Aorta (tissue), 5 donors: ENCODE measurements around the gene CACNA2D4. TPM values are rescaled to one million over a fixed set of nuclear protein-coding genes. Genes with fewer than 3 reads are reported as not detected.
"Not testable (repeated sequence)": the region's sequence is repeated elsewhere in the genome, so short reads cannot be mapped to it uniquely, and the experiment has no call there.

Source experiments
- ATAC-seq: fragments of 200-7000 bp; cut with Tn5 transposase; one replicate; pipeline ENCODE4 v1.9.1; 2022; ENCODE audit warnings: moderate library complexity; ENCODE audit not compliant: low FRiP score
- DNase-seq, 2 donors: peaks; one replicate each; pipeline ENCODE4 v3.0.0-alpha.2; 2020
- H3K27ac ChIP-seq, 2 donors: one replicate each; pipeline ENCODE4 v1.5.1; 2013; ENCODE audit warnings: low read length in 2 of 2, mild to moderate bottlenecking in 2 of 2, moderate library complexity in 2 of 2, control low read depth in 1 of 2, inconsistent platforms in 1 of 2, low read depth in 1 of 2
- H3K27me3 ChIP-seq, 2 donors: one replicate each; pipeline ENCODE4 v1.6.1; 2013; ENCODE audit warnings: control low read depth in 1 of 2, low read length in 1 of 2, mild to moderate bottlenecking in 1 of 2, moderate library complexity in 1 of 2; ENCODE audit not compliant: insufficient read depth in 2 of 2, control insufficient read depth in 1 of 2
- H3K36me3 ChIP-seq, 2 donors: one replicate each; pipeline ENCODE4 v1.6.1; 2013; ENCODE audit warnings: control low read depth in 1 of 2, low read length in 1 of 2, mild to moderate bottlenecking in 1 of 2; ENCODE audit not compliant: insufficient read depth in 2 of 2, control insufficient read depth in 1 of 2
- H3K4me1 ChIP-seq, 2 donors: one replicate each; pipeline ENCODE4 v1.6.1; 2013; ENCODE audit warnings: low read length in 2 of 2, control low read depth in 1 of 2, mild to moderate bottlenecking in 1 of 2, moderate library complexity in 1 of 2; ENCODE audit not compliant: insufficient read depth in 2 of 2, control insufficient read depth in 1 of 2
- H3K4me3 ChIP-seq, 2 donors: one replicate each; pipeline ENCODE4 v1.5.1; 2013; ENCODE audit warnings: low read length in 2 of 2, control low read depth in 1 of 2, mild to moderate bottlenecking in 1 of 2
- H3K9me3 ChIP-seq: one replicate; pipeline ENCODE4 v1.6.1; 2013; ENCODE audit warnings: mild to moderate bottlenecking, low read length; ENCODE audit not compliant: control insufficient read depth
- WGBS, 2 donors: extraction: QIAGEN DNeasy Blood & Tissue Kit; methylation state at CpG; one replicate each; pipeline ENCODE4 v1.1.7; 2013; 5-methylcytosine and 5-hydroxymethylcytosine counted together
- intact Hi-C, 2 donors: fragments of 100-400 bp; cut with DNase I; formaldehyde crosslinking; loops; one replicate each; pipeline versions ENCODE4 v1.14.2 to v1.15.0; 2022
- polyA plus RNA-seq, 2 donors: library from polyadenylated mRNA; stranded (reverse); fragments of 200-250 nt; gene quantifications; one replicate each; pipeline ENCODE4 v1.2.3, GENCODE V29; 2013
- total RNA-seq, 2 donors: library from RNA; stranded (reverse); fragmentation: NEBNext Ultra II Directional; extraction: Animal tissue kit (Norgen Biotek cat#: 25700); gene quantifications; one replicate each; pipeline ENCODE4 v1.2.1, GENCODE V29; 2021
- donor health status: healthy with polysubstance abuse.
- donor health status: Bipolar disorder and iron deficiency.
- donor health status: DM: no; HTN: no; CAD: no.
- donor health status: DM: no; HTN: no; CAD: no.
- donor health status: DM: yes; HTN: yes; CAD: no.

Gene CACNA2D4
- total and polyA plus RNA-seq, 4 donors: 0.88 to 9.7 (median 4.6) TPM

GRCh38 chr12:1948883-1949282 is 30.4 kb upstream of the CACNA2D4 start:
- Histone ChIP-seq H3K4me1 (no peaks in the 10 kb centered on the region), H3K27me3 (no peaks in the 10 kb centered on the region), H3K36me3 (peaks cover 3 to 7% of the 10 kb centered on the region in 2 donors), H3K4me3 (no peak overlapping the region), H3K27ac (no peak overlapping the region), H3K9me3 (no peaks in the 10 kb centered on the region)
- DNase-seq (no peak), ATAC-seq (no peak)
- 95 to 98% methylated on average over 10 to 11 of the region's 11 CpGs for WGBS, 2 donors
- intact Hi-C loops: no loop called here

DNA sequence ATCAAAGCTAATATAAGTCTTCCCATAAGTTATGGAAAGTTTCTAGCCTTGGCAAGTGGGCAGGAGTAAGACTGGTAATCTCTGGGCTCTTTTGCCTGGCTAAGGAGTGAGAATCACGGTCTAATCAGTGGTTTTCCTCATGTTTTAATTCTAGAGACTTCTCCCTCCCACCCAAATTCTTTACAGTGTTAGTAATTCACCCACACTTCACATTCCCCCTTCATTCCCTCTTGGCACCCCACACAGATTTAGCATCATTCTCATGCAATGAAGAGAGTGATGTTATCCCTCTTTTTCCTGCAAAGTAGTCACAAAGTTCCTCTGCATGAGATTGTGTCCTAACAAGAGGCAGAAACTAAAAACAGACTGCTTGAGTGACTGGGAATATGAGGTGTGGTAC is 28.6 kb upstream of the CACNA2D4 start:
- Histone ChIP-seq H3K27ac (no peak overlapping the region), H3K27me3 (no peaks in the 10 kb centered on the region), H3K4me3 (no peak overlapping the region), H3K4me1 (no peaks in the 10 kb centered on the region), H3K9me3 (no peaks in the 10 kb centered on the region), H3K36me3 (peaks cover 3 to 5% of the 10 kb centered on the region in 2 donors)
- ATAC-seq (no peak), DNase-seq (no peak)
- 0 to 10% methylated on average over 1 of the region's 1 CpG for WGBS, 2 donors
- intact Hi-C loops: no loop called here

DNA sequence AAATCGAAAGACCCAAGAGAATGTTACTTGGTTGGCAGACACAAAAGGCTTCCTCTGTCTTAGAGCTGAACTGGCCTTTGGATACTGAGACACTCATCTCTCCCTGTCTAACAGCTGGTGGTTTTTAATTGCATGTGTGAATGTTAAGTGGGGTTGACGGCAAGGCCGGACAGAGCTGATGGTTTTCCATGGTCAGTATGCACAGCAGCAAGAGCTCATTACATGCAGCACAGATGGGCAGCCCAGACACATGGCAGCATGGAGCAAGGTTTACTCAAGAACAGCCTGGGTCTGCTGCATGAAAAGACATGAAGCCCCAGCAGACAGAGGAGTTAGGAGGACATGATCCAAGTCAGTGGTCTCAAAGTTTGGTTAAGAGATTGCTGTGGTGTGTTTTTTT is 27.8 kb upstream of the CACNA2D4 start:
- H3K4me3 ChIP-seq: no peak overlapping the region
- no peak overlapping the region for H3K27ac ChIP-seq
- intact Hi-C loops: no loop called here
- DNase-seq (no peak), ATAC-seq (no peak)
- H3K27me3 ChIP-seq: no peaks in the 10 kb centered on the region
- no peaks in the 10 kb centered on the region for H3K4me1 ChIP-seq
- no peaks in the 10 kb centered on the region for H3K9me3 ChIP-seq
- WGBS, 2 donors: 93 to 95% methylated on average over 3 of the region's 3 CpGs
- H3K36me3 ChIP-seq: peaks cover 3 to 5% of the 10 kb centered on the region in 2 donors

- not testable (repeated sequence) for H3K4me1 ChIP-seq
Observed at GRCh38 chr12:1945502-1945901, 27.1 kb upstream of the CACNA2D4 start.

GRCh38 chr12:1939801-1940607 is 21.6 kb upstream of the CACNA2D4 start:
- no peak overlapping the region for H3K27ac ChIP-seq
- ATAC-seq (peak; percentile 92), DNase-seq (peak; percentile 92 to 97)
- no peaks in the 10 kb centered on the region for H3K4me1 ChIP-seq
- no peaks in the 10 kb centered on the region for H3K27me3 ChIP-seq
- WGBS, 2 donors: 22 to 26% methylated on average over 16 of the region's 16 CpGs
- H3K4me3 ChIP-seq: no peak overlapping the region
- H3K9me3 ChIP-seq: no peaks in the 10 kb centered on the region
- intact Hi-C loops: loop anchor here (1.0 to 5.0 kb wide), 5 partner anchors 97 to 308 kb away; no protein-coding TSS in a partner anchor
- peaks cover 0 to 3% of the 10 kb centered on the region in 2 donors for H3K36me3 ChIP-seq

More at GRCh38 chr12:1945502-1945901, 27.1 kb upstream of the CACNA2D4 start:
- 92 to 98% methylated on average over 5 of the region's 5 CpGs for WGBS, 2 donors
- H3K27ac ChIP-seq, ATAC-seq, H3K9me3 ChIP-seq, DNase-seq, intact Hi-C loops, H3K27me3 ChIP-seq, H3K36me3 ChIP-seq, H3K4me3 ChIP-seq: not testable (repeated sequence)

DNA sequence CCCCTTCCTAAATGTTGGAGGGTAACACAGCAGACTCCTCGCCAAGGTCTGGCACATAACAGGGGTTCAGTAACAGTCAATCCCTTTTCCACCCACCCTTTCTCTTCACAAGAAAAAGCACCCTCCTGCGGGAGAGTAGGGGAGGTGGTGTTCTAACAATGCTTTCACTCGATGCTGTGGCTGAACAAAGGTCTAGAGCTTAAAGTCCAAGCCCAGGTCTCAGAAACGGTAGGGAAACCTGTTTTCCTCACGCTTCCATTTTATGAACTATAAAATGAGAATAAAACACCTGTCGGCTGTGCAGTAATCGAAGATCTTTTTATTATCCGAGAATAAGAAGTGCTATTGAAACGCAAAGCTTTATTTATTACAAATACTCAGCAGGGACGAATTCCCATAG is 20.9 kb upstream of the CACNA2D4 start:
- H3K36me3 ChIP-seq: peaks cover 0 to 3% of the 10 kb centered on the region in 2 donors
- DNase-seq: no peak
- no peaks in the 10 kb centered on the region for H3K4me1 ChIP-seq
- no peaks in the 10 kb centered on the region for H3K9me3 ChIP-seq
- intact Hi-C loops: loop anchor here (5.0 kb wide), 4 partner anchors 98 to 307 kb away; no protein-coding TSS in a partner anchor
- H3K27ac ChIP-seq: no peak overlapping the region
- H3K4me3 ChIP-seq: no peak overlapping the region
- H3K27me3 ChIP-seq: no peaks in the 10 kb centered on the region
- 58 to 59% methylated on average over 10 of the region's 10 CpGs for WGBS, 2 donors
- no peak for ATAC-seq

DNA sequence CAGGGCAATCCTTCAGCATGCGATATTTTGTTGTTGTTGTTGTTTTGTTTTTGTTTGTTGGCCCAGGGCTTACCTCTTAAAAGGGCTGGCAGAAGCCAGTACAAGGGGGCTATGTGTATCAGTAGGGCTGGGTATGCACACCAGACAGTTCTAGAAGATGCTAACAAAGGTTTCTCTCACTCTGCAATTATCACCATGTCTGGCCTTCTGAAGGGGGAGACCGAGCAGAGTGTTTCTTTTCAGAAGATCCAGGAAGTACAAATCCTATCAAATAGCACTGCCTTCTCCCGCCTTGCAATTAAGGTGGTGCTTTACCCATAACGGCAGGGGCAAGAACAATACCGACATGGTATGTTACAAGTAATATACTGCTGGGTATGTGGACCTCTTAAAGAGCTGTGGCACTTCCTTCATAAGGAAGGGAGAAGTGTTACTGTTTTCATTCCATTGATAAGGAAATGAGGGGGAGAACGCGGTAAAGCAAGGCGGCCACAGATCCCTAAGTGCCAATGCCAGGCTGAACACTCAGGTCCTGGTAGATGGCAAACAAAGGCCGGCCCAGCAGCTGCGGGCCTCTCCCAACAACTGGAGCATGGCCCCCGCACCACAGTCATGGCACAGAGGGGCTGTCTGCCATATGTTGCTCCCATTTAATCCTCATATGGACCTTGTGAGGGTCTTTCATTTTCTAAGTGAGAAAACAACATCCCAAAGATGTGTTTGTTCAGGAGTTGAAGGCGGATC is 19.2 kb upstream of the CACNA2D4 start:
- no peak overlapping the region for H3K4me3 ChIP-seq
- H3K9me3 ChIP-seq: no peaks in the 10 kb centered on the region
- no peaks in the 10 kb centered on the region for H3K4me1 ChIP-seq
- no peaks in the 10 kb centered on the region for H3K27me3 ChIP-seq
- ATAC-seq (no peak), DNase-seq (no peak)
- intact Hi-C loops: loop anchor here (5.0 kb wide), 4 partner anchors 100 to 305 kb away; no protein-coding TSS in a partner anchor
- peaks cover 0 to 3% of the 10 kb centered on the region in 2 donors for H3K36me3 ChIP-seq
- WGBS, 2 donors: 83 to 89% methylated on average over 12 of the region's 12 CpGs
- peak overlapping the region; percentile 18 to 91 for H3K27ac ChIP-seq

DNA sequence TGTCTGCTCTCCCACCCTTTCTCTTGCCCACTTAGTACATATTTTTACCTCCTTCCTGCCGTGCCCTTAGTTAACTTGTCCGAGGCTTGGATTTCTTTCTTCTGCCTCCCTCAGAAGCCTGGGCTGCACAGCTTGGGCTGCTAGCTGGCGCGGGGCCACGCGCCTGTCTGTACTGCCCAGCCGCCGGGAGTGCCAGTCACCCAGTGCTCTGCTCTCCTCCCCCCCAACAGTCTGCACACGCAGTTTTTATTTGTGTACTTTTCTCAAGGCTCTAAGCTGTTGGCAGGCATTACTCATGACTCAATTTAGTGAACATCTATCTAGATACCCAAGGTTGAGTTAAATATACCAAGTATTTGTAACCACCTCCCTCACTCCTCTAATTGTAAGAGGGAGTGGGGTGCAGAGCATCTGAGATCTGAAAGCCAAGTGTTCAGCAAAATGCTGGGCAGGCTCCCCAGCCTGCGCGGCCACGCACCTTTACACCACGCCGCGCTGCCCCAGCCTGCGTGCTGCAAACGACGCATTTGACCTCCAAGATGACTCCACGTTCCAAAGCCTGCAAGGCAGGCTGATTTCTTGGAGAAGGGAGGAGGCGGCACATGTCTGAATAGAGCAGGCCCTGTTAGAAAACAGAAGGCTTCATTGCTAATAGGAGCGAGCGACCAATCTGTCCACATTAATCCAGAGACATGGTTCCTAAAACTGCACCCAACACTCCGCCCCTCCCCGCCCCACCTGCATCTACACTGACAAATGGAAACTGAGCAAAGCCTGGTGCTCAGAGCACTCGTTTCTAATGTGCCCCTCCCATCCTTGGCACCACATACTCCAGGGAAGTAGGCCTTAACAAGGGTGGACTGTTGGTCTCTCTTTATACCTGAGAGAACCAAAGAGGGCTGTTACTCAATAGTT is 18.2 kb upstream of the CACNA2D4 start:
- intact Hi-C loops: loop anchor here (5.0 kb wide), 4 partner anchors 101 to 304 kb away; no protein-coding TSS in a partner anchor
- H3K4me3 ChIP-seq: no peak overlapping the region
- WGBS, 2 donors: 12 to 14% methylated on average over 25 of the region's 25 CpGs

More for the DNA sequence above, 18.2 kb upstream of the CACNA2D4 start:
- Histone ChIP-seq H3K36me3 (peaks cover 0 to 3% of the 10 kb centered on the region in 2 donors), H3K4me1 (no peaks in the 10 kb centered on the region), H3K9me3 (no peaks in the 10 kb centered on the region), H3K27ac (peak overlapping the region; percentile 76 to 96), H3K27me3 (no peaks in the 10 kb centered on the region)
- peak; percentile 89 to 93 for DNase-seq
- peak; percentile 91 for ATAC-seq
